Body of pancreas (tissue), 4 donors: ENCODE data around the gene TLR9. TPM values are rescaled to one million over a fixed set of nuclear protein-coding genes. Genes with fewer than 3 reads are reported as not detected.
"Not testable (repeated sequence)": the region's sequence is repeated elsewhere in the genome, so short reads cannot be mapped to it uniquely, and the experiment has no call there.

ENCODE experiments used
- ATAC-seq: fragments of 150-250 bp; one replicate; pipeline ENCODE4 v1.9.1; 2016
- DNase-seq, 4 donors: peaks; one replicate each; pipeline ENCODE4 v3.0.0-alpha.2; 2019
- H3K27ac ChIP-seq, 4 donors: fragments of 200-600 bp; sonication (generic); 1 replicate in 3 of 4; 2 replicates in 1 of 4; pipeline versions ENCODE4 v1.5.1 to v1.6.1; 2016 to 2019; ENCODE audit warnings: mild to moderate bottlenecking in 1 of 4, mixed read lengths in 1 of 4, moderate library complexity in 1 of 4
- H3K27me3 ChIP-seq, 2 donors: fragments of 200-600 bp; sonication (generic); one replicate each; pipeline ENCODE4 v1.6.0; 2016; ENCODE audit warnings: mild to moderate bottlenecking in 1 of 2
- H3K36me3 ChIP-seq, 2 donors: fragments of 200-600 bp; sonication (generic); replicated peaks in 1 of 2; 2 replicates each; pipeline ENCODE4 v1.5.1; 2016; ENCODE audit warnings: low read depth in 2 of 2; ENCODE audit not compliant: insufficient read depth in 1 of 2
- H3K4me1 ChIP-seq: fragments of 200-600 bp; sonication (generic); one replicate; pipeline ENCODE4 v1.6.0; 2016
- H3K4me3 ChIP-seq, 2 donors: fragments of 200-600 bp; sonication (generic); 1 replicate in 1 of 2; 2 replicates in 1 of 2; pipeline ENCODE4 v1.5.1; 2016 to 2019
- H3K9me3 ChIP-seq, 3 donors: fragments of 200-600 bp; sonication (generic); 1 replicate in 2 of 3; 2 replicates in 1 of 3; pipeline ENCODE4 v1.5.1; 2016
- CTCF ChIP-seq, 7 experiments: fragments of 450-650 bp in 4 of 7; fragments of 200-600 bp in 3 of 7; sonication (generic) in 3 of 7; IDR thresholded peaks; one replicate each; pipeline ENCODE4 v1.5.1; 2016 to 2019; ENCODE audit warnings: antibody characterized with exemption in 7 of 7
- POLR2A ChIP-seq, 3 donors: fragments of 450-650 bp; IDR thresholded peaks; one replicate each; pipeline ENCODE4 v1.6.1; 2016; ENCODE audit warnings: antibody characterized with exemption in 3 of 3, mild to moderate bottlenecking in 2 of 3
- WGBS, 2 donors: methylation state at CpG; one replicate each; pipeline ENCODE4 v1.1.5; 2017; 5-methylcytosine and 5-hydroxymethylcytosine counted together
- intact Hi-C: fragments of 100-400 bp; cut with DNase I; formaldehyde crosslinking; loops from one replicate; pipeline ENCODE4 v1.15.1; 2023
- total RNA-seq, 2 donors: library from RNA; depleted of rRNA; stranded (reverse); fragments of >200 nt; gene quantifications; one replicate each; pipeline ENCODE4 v1.1.0, GENCODE V29; 2016

Gene TLR9
- total RNA-seq, result under 1 TPM in 1 of 2 donors, not detected in 1; 0.26 TPM

DNA sequence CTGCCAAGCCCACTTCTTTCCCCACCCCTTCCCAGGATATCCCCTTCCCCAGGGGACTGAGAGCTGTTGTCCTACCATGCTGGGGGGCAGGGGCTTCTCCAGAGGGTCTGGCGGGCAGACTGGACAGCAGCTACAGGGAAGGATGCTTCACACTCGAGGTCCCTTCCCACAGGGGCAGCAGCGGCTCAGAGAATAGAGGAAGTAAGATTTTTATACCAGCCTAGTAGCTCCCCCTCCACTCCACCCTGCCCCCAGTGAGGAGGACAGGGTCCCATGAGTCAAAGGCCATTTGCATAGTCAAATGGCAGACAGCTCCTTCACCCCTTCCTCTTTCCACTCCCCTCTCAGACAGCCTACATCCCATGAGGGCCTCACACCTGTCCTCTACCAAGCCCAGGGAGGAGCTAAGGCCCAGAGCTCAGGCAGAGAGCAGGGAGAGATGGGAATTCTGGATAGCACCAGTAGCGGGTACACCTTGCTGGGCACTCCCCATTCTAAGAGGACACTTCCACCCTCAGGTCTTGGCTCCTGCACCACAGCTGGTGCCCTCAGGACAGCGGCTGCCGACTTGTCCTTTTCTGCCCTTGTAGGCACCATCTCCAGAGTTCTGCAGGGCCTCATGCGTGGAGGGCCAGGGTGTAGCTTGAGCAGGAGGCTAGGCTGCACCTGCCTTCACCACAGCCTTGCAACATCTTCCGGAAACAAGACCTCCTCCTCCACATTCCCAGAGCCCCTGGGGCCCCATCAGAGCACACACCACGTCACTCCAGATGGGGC lies at the start of gene TLR9:
Gene TLR9, minus strand, starts transcription at position 194 of the 777 bp plus-strand sequence. Its CDS starts 116 bp downstream, at position 78.
- no peaks in the 10 kb centered on the region for H3K9me3 ChIP-seq
- peaks cover 0 to 7% of the 10 kb centered on the region in 2 donors for H3K36me3 ChIP-seq
- H3K27ac ChIP-seq, result no peak within 1 kb of the TSS
- H3K4me1 ChIP-seq, result no peaks in the 10 kb centered on the region
- intact Hi-C loops, result no loop called here
- WGBS, 2 donors, result 69 to 94% methylated on average over 3 to 9 of the region's 9 CpGs
- H3K27me3 ChIP-seq, result no peaks in the 10 kb centered on the region
- DNase-seq (no peak), ATAC-seq (no peak)
- no peak within 1 kb of the TSS for H3K4me3 ChIP-seq
- TF ChIP-seq CTCF (IDR thresholded peaks at IDR 0.05) (no peak), POLR2A (IDR thresholded peaks at IDR 0.05) (no peak)

GRCh38 chr3:52274781-52275180 lies 49.3 kb upstream of the TLR9 start:
- H3K9me3 ChIP-seq, intact Hi-C loops, ATAC-seq, H3K4me3 ChIP-seq, H3K27me3 ChIP-seq, DNase-seq, H3K27ac ChIP-seq, H3K36me3 ChIP-seq: not testable (repeated sequence)
- 91 to 94% methylated on average over 18 of the region's 18 CpGs for WGBS, 2 donors
- H3K4me1 ChIP-seq, result peaks cover 77% of the 10 kb centered on the region

- intact Hi-C loops, result no loop called here
- Histone ChIP-seq H3K4me1 (peaks cover 69% of the 10 kb centered on the region), H3K27me3 (no peaks in the 10 kb centered on the region), H3K27ac (no peak overlapping the region), H3K9me3 (no peaks in the 10 kb centered on the region), H3K36me3 (peaks cover 4 to 5% of the 10 kb centered on the region in 2 donors), H3K4me3 (no peak overlapping the region)
- no peak for TF ChIP-seq CTCF (IDR thresholded peaks at IDR 0.05)
- TF ChIP-seq POLR2A (IDR thresholded peaks at IDR 0.05), result no peak
- DNase-seq, result no peak
- 59 to 70% methylated on average over 3 of the region's 3 CpGs for WGBS, 2 donors
- ATAC-seq, result no peak
These were observed 47.4 kb upstream of the TLR9 start for GRCh38 chr3:52272831-52273230.

DNA sequence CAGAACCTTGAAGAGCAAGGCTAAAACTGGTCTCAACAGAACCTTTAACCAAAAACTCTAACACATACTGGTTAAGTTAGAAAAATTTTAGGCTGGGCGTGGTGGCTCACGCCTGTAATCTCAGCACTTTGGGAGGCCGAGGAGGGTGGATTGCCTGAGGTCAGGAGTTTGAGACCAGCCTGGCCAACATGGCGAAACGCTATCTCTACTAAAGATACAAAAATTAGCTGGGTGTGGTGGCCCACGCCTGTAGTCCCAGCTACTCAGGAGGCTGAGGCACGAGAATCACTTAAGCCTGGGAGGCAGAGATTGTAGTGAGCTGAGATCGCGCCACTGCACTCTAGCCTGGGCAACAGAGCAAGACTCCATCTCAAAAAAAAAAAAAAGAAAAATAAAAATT lies 46.7 kb upstream of the TLR9 start:
- H3K4me3 ChIP-seq, intact Hi-C loops, H3K36me3 ChIP-seq, ATAC-seq, H3K9me3 ChIP-seq, DNase-seq, H3K27me3 ChIP-seq, H3K27ac ChIP-seq: not testable (repeated sequence)
- 84 to 91% methylated on average over 9 of the region's 9 CpGs for WGBS, 2 donors
- peaks cover 72% of the 10 kb centered on the region for H3K4me1 ChIP-seq

GRCh38 chr3:52270252-52270754 lies 44.9 kb upstream of the TLR9 start:
- peaks cover 9 to 18% of the 10 kb centered on the region in 2 donors for H3K36me3 ChIP-seq
- DNase-seq (no peak), ATAC-seq (peak; percentile 33)
- no peaks in the 10 kb centered on the region for H3K27me3 ChIP-seq
- intact Hi-C loops, result no loop called here
- H3K27ac ChIP-seq, result peak overlapping the region in 2 of 4 donors; percentile 35 to 67
- WGBS, 2 donors, result 48 to 51% methylated on average over 9 of the region's 9 CpGs
- no peak overlapping the region for H3K4me3 ChIP-seq
- no peaks in the 10 kb centered on the region for H3K9me3 ChIP-seq
- TF ChIP-seq POLR2A (IDR thresholded peaks at IDR 0.05), result no peak
- TF ChIP-seq CTCF (IDR thresholded peaks at IDR 0.05), result no peak
- H3K4me1 ChIP-seq, result peaks cover 58% of the 10 kb centered on the region
